ENCODE results near the gene ZSWIM5.
A peak's percentile ranks its signal among the peaks of the same experiment; 100 is the strongest.
"Not testable (repeated sequence)": the region's sequence is repeated elsewhere in the genome, so short reads cannot be mapped to it uniquely, and the experiment has no call there.

Gene ZSWIM5

DNA sequence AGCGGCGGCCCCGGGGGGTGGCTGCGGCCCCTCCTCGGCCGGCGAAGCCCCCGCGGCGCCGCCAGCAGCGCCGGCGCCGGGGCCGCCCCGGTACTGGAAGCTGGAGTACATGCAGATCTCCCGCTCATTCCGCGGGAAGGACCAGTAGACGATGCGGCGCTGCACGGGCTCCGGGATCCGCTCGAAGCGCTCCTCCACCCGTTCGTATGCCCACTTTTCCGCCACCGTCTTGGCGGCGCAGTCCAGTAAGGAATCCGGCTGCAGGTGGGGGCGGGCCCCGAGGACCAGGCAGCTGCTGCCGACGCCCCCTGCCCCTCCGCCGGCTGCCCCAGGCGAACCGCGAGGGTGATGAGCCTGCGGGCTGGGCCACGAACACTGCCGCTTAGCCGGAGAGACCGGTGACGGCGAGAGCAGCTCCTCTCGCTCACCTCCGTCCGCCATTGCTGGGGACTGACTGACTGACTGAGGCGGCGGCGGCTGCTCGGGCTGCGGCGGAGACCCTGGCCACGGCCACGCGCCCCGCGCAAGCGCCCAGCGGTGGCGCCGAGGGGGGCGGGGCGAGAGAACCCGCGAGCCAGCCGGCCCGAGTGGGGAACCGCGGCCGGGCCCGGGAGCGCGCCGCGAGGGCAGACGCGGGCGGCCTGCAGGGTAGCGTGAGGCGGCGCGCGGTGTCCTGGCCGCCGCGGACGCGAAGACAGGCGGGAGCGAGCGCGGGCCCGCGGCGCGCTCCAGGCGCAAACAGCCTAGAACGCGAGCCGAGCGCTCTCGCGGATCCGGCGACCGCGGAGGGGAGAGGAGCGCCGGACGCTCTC is at the start of gene ZSWIM5:
Gene ZSWIM5, minus strand, starts transcription at position 696 of the 812 bp plus-strand sequence. Its CDS starts 255 bp downstream, at position 441.
- H3K4me3 ChIP-seq (ENCODE audit: low read length), result peak within 1 kb of the TSS; percentile 89
- H3K36me3 ChIP-seq (ENCODE audit: insufficient read depth, low read length), result no peaks in the 10 kb centered on the region
- peak within 1 kb of the TSS; percentile 91 for H2AFZ ChIP-seq (ENCODE audit: low read depth, low read length)
- no peaks in the 10 kb centered on the region for H3K27me3 ChIP-seq (ENCODE audit: insufficient read depth, low read length)
- no peaks in the 10 kb centered on the region for H3K9me3 ChIP-seq (ENCODE audit: low read length)
- peaks cover 26% of the 10 kb centered on the region for H3K4me1 ChIP-seq (ENCODE audit: insufficient read depth, low read length)

DNA sequence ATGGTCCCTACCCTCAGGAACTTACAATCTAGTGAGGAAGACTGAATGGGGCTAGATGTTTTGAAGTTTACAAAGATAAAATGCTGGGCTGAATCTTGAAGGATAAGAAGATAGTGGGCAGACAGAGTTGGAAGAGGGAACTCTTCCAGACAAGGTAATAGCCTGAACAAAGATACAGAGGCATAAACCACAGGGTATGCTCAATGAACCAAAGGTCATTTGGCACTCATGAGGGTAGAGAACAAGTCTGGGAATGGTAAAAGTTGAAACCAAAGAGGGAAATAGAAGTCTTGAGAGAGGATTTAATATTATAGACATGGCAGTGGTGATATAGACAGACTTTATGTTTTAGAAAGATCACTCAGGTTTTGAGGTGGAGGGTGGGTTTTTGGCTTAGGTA is 48.1 kb upstream of the ZSWIM5 start:
- Histone ChIP-seq H2AFZ (ENCODE audit: low read depth, low read length) (no peak overlapping the region), H3K9me3 (ENCODE audit: low read length) (peaks cover 10% of the 10 kb centered on the region), H3K4me3 (ENCODE audit: low read length) (no peak overlapping the region), H3K4me1 (ENCODE audit: insufficient read depth, low read length) (no peaks in the 10 kb centered on the region), H3K36me3 (ENCODE audit: insufficient read depth, low read length) (no peaks in the 10 kb centered on the region), H3K27me3 (ENCODE audit: insufficient read depth, low read length) (peaks cover 4% of the 10 kb centered on the region)

DNA sequence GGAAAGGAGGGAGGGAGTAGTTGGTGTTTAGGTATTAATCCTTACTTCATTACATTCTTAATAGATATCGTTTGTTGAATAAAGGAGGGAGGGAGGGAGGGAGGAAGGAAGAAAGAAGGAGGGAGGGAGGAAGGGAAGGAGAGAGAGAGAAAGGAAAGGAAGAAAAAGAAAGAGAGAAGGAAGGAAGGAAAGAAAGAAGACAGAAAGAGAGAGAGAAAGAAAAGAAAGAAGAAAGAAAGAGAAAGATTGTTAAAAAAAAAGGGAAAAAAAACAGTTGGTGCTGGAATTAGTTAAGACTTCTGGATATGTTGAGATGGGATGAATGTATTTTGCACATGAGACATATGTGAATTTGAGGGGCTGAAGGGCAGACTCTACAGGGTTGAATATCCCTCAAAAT is 44.1 kb upstream of the ZSWIM5 start:
- no peaks in the 10 kb centered on the region for H3K9me3 ChIP-seq (ENCODE audit: low read length)

DNA sequence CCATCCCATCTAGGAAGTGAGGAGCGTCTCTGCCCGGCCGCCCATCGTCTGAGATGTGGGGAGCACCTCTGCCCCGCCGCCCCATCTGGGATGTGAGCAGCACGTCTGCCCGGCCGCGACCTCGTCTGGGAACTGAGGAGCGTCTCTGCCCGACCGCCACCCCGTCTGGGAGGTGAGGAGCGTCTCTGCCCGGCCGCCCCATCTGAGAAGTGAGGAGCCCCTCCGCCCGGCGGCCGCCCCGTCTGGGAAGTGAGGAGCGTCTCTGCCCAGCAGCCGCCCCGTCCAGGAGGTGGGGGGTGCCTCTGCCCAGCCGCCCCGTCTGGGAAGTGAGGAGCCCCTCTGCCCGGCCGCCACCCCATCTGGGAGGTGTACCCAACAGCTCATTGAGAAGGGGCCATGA is 41.6 kb upstream of the ZSWIM5 start:
- not testable (repeated sequence) for H3K27me3 ChIP-seq (ENCODE audit: insufficient read depth, low read length); H2AFZ ChIP-seq (ENCODE audit: low read depth, low read length); H3K36me3 ChIP-seq (ENCODE audit: insufficient read depth, low read length); H3K4me3 ChIP-seq (ENCODE audit: low read length); H3K4me1 ChIP-seq (ENCODE audit: insufficient read depth, low read length); H3K9me3 ChIP-seq (ENCODE audit: low read length)

More for the DNA sequence above, 44.1 kb upstream of the ZSWIM5 start:
- Histone ChIP-seq H3K36me3 (ENCODE audit: insufficient read depth, low read length) (no peaks in the 10 kb centered on the region), H3K27me3 (ENCODE audit: insufficient read depth, low read length) (peaks cover 4% of the 10 kb centered on the region), H3K4me1 (ENCODE audit: insufficient read depth, low read length) (no peaks in the 10 kb centered on the region), H3K4me3 (ENCODE audit: low read length) (no peak overlapping the region), H2AFZ (ENCODE audit: low read depth, low read length) (no peak overlapping the region)

DNA sequence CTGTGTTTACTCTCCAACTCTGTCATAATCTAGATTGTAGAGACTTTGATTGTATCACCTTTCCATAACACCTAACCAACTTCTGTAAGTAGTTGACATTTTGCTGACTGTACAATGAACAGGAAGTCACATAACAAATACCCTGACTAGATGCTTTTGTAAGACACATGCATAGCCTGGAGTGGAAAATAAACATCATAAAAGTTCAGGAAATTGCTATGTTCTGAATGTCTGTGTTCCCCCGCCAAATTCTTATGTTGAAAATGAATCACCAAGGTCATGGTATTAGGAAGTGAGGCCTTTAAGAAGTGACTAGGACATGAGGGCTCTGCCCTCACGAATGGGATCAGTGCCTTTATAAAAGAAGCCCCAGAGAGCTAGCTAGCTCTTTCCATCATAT is 40.4 kb upstream of the ZSWIM5 start:
- Histone ChIP-seq H3K36me3 (ENCODE audit: insufficient read depth, low read length) (no peaks in the 10 kb centered on the region), H3K4me3 (ENCODE audit: low read length) (no peak overlapping the region), H3K27me3 (ENCODE audit: insufficient read depth, low read length) (no peaks in the 10 kb centered on the region), H2AFZ (ENCODE audit: low read depth, low read length) (no peak overlapping the region), H3K4me1 (ENCODE audit: insufficient read depth, low read length) (no peaks in the 10 kb centered on the region), H3K9me3 (ENCODE audit: low read length) (no peaks in the 10 kb centered on the region)

DNA sequence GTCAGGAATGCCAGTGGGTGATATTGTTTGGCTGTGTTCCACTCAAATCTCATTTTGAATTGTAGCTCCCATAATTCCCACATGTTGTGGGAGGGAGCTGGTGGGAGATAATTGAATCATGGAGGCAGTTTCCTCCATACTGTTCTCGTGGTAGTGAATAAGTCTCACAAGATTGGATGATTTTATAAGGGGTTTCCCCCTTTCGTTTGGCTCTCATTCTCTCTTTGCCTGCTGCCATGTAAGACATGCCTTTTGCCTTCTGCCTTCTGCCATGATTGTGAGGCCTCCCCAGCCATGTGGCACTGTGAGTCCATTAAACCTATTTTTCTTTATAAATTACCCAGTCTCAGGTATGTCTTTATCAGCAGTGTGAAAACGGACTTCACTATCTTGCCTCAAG is 40.0 kb upstream of the ZSWIM5 start:
- not testable (repeated sequence) for H2AFZ ChIP-seq (ENCODE audit: low read depth, low read length); H3K4me1 ChIP-seq (ENCODE audit: insufficient read depth, low read length); H3K36me3 ChIP-seq (ENCODE audit: insufficient read depth, low read length); H3K27me3 ChIP-seq (ENCODE audit: insufficient read depth, low read length); H3K4me3 ChIP-seq (ENCODE audit: low read length); H3K9me3 ChIP-seq (ENCODE audit: low read length)

DNA sequence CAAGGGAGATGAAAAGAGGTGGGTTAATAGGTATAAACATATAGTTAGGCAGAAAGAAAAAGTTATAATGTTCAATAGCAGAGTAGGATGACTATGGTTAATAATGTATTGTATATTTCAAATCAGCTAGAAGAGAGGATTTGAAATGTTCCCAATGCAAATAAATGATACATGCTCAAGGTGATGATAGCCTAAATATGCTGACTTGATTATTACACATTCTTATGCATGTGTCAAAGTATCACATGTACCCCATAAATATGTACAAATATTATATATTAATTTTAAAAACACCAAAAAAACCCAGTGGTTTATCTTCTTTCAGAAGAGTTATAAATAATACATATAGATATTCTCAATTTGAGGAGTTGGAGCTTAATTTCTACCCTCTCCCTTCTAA is 38.3 kb upstream of the ZSWIM5 start:
- Histone ChIP-seq H3K27me3 (ENCODE audit: insufficient read depth, low read length) (no peaks in the 10 kb centered on the region), H3K4me1 (ENCODE audit: insufficient read depth, low read length) (no peaks in the 10 kb centered on the region), H3K9me3 (ENCODE audit: low read length) (peaks cover 2% of the 10 kb centered on the region), H3K4me3 (ENCODE audit: low read length) (no peak overlapping the region), H2AFZ (ENCODE audit: low read depth, low read length) (no peak overlapping the region), H3K36me3 (ENCODE audit: insufficient read depth, low read length) (no peaks in the 10 kb centered on the region)

DNA sequence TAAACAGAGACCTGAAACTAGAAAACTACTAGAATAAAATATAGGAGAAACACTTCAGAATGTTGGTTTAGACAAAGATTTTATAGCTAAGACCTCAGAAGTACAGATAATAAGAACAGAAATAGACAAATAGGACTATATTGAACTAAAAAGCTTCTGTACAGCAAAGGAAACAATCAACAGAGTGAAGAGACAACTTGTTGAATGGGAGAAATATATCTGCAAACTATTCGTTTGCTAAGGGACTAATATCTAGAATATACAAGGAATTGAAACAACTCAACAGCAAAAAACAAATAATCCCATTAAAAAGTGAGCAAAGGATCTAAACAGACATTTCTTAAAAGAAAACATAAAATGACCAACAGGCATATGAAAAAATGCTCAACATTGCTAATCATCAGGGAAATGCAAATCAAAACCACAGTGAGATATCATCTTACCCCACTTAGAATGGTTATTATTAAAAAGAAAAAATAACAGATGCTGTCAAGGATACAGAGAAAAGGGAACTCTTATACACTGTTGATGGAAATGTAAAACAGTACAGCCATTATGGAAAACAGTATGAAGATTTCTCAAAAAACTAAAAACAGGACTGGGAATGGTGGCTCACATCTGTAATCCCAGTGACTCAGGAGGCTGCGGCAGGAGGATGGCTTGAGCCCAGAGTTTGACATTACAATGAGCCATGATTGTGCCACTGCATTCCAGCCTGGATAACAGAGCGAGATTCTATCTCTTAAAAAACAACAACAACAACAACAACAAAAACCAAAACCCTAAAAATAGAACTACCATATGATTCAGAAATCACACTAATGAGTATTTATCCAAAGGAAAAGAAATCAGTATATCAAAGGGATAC is 37.3 kb upstream of the ZSWIM5 start:
- peaks cover 2% of the 10 kb centered on the region for H3K9me3 ChIP-seq (ENCODE audit: low read length)
- no peaks in the 10 kb centered on the region for H3K4me1 ChIP-seq (ENCODE audit: insufficient read depth, low read length)
- no peak overlapping the region for H3K4me3 ChIP-seq (ENCODE audit: low read length)
- H2AFZ ChIP-seq (ENCODE audit: low read depth, low read length), result no peak overlapping the region
- H3K36me3 ChIP-seq (ENCODE audit: insufficient read depth, low read length), result no peaks in the 10 kb centered on the region
- no peaks in the 10 kb centered on the region for H3K27me3 ChIP-seq (ENCODE audit: insufficient read depth, low read length)

DNA sequence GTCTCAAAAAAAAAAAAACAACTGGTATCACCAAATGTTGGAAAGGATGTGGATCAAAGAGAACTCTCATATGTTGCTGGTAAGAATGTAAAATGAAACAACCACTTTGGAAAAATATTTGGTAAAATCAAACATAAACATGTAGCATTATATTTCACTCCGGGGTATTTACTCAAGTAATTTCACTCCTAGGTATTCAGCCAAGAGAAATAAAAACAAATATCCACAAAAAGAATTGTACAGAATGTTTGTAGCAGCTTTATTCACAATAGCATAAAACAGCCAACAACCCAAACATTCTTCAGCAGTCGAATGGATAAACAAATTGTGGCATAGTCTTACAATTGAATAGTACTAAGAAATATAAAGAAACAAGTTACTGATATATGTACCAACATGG is 32.4 kb upstream of the ZSWIM5 start:
- no peaks in the 10 kb centered on the region for H3K4me1 ChIP-seq (ENCODE audit: insufficient read depth, low read length)
- H3K4me3 ChIP-seq (ENCODE audit: low read length), result no peak overlapping the region
- H3K9me3 ChIP-seq (ENCODE audit: low read length), result peaks cover 4% of the 10 kb centered on the region
- H2AFZ ChIP-seq (ENCODE audit: low read depth, low read length), result no peak overlapping the region
- H3K36me3 ChIP-seq (ENCODE audit: insufficient read depth, low read length), result no peaks in the 10 kb centered on the region
- H3K27me3 ChIP-seq (ENCODE audit: insufficient read depth, low read length), result no peaks in the 10 kb centered on the region

DNA sequence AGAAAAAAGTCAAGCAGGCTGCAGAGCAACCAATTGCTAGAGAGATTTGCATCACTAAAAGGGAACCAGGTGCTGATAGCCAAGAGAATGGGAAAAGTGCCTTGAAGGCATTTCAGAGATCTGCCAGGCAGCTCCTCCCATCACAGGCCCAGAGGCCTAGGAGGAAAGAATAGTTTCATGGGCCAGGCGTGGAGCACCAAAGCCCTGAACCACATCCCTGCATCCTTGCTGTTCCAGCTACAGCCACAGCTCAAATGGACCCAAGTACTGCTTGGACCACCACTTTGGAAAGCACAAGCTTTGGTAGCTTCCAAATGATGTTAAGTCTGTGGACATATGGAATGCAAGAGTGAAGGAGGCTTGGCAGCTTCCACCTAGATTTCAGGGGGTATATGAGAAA is 29.7 kb upstream of the ZSWIM5 start:
- peaks cover 3% of the 10 kb centered on the region for H3K9me3 ChIP-seq (ENCODE audit: low read length)
- no peaks in the 10 kb centered on the region for H3K27me3 ChIP-seq (ENCODE audit: insufficient read depth, low read length)
- no peak overlapping the region for H3K4me3 ChIP-seq (ENCODE audit: low read length)
- no peak overlapping the region for H2AFZ ChIP-seq (ENCODE audit: low read depth, low read length)
- no peaks in the 10 kb centered on the region for H3K4me1 ChIP-seq (ENCODE audit: insufficient read depth, low read length)
- no peaks in the 10 kb centered on the region for H3K36me3 ChIP-seq (ENCODE audit: insufficient read depth, low read length)

DNA sequence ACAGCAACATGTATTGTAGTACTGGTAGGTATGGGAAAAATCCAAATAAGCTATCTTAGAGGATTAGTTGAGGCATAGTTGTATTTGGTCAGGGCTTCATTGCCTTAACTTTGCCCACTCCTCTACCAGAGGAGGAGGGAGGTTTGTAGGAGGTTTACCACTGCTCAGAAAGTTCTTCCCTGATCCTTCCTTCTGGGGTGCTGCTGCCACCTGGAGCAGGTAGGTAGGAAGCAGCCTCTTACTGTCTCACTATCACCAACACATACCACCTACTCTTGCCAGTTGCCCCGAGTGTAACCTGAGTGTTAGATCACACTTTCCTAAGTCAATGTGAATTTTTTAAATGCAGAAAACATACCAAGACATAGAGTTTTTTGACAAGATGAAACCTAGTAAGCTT is 24.1 kb upstream of the ZSWIM5 start:
- no peaks in the 10 kb centered on the region for H3K36me3 ChIP-seq (ENCODE audit: insufficient read depth, low read length)
- H3K27me3 ChIP-seq (ENCODE audit: insufficient read depth, low read length), result peaks cover 3% of the 10 kb centered on the region
- H3K4me1 ChIP-seq (ENCODE audit: insufficient read depth, low read length), result no peaks in the 10 kb centered on the region
- H3K9me3 ChIP-seq (ENCODE audit: low read length), result no peaks in the 10 kb centered on the region
- no peak overlapping the region for H3K4me3 ChIP-seq (ENCODE audit: low read length)
- H2AFZ ChIP-seq (ENCODE audit: low read depth, low read length), result no peak overlapping the region

DNA sequence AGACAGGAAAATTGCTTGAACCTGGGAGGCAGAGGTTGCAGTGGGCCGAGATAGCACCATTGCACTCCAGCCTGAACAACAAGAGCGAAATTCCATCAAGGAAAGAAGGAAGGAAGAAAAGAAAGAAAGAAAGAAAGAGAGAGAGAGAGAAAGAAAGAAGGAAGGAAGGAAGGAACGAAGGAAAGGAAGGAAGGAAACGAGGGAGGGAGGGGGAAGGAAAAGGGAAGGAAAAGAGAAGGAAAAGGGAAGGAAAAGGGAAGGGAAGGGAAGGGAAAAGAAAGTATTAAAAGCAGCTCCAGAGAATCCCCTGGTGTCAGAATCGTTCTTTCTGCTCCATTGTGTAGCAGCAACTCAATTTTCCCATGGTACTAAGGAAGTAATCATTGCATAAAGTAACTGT is 19.2 kb upstream of the ZSWIM5 start:
- Histone ChIP-seq H3K36me3 (ENCODE audit: insufficient read depth, low read length) (no peaks in the 10 kb centered on the region), H3K9me3 (ENCODE audit: low read length) (no peaks in the 10 kb centered on the region), H3K27me3 (ENCODE audit: insufficient read depth, low read length) (peaks cover 3% of the 10 kb centered on the region), H3K4me1 (ENCODE audit: insufficient read depth, low read length) (no peaks in the 10 kb centered on the region), H3K4me3 (ENCODE audit: low read length) (no peak overlapping the region), H2AFZ (ENCODE audit: low read depth, low read length) (no peak overlapping the region)

DNA sequence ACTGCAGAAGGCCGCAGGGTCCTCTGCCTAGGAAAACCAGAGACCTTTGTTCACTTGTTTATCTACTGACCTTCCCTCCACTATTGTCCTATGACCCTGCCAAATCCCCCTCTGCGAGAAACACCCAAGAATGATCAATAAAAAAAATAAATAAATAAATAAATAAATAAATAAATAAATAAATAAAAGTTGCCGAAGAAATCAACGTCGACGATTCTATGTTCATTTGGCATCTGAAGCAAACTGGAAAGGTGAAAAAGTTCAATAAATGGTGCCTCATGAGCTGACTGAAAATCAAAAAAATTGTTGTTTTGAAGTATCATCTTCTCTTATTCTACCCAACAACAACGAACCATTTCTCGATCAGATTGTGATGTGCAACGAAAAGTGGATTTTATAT is 17.3 kb upstream of the ZSWIM5 start:
- not testable (repeated sequence) for H3K4me1 ChIP-seq (ENCODE audit: insufficient read depth, low read length); H3K4me3 ChIP-seq (ENCODE audit: low read length); H3K9me3 ChIP-seq (ENCODE audit: low read length); H2AFZ ChIP-seq (ENCODE audit: low read depth, low read length); H3K36me3 ChIP-seq (ENCODE audit: insufficient read depth, low read length); H3K27me3 ChIP-seq (ENCODE audit: insufficient read depth, low read length)

Data from neuron (in vitro differentiated cells).